ENCODE results near the gene NUP93. TPM values are rescaled to one million over a fixed set of nuclear protein-coding genes. Genes with fewer than 3 reads are reported as not detected.

Gene NUP93
- total and polyA plus RNA-seq, 2 donors (not counting 3 experiments of a cell fraction or from before 2014, with no cell fraction given), result 62.3 to 124 TPM

DNA sequence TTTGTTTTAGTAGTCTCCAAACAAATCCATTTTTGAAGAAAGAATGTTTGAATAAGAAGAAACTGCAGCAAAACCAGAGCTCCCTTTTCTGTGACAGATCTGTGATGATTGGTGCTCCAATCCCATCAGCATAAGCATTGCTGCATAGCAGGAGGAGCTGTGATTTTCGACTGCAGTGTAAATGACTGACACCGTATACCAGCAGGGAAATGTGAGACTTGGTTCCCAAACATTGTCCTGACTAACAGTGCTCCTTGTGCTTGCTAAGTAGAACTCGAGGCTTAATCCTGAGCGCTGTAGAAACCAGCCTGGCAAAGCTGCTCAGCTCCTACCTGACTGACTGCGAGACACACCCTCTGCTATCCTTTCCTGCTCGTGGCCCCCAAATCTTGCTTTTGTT lies 57.2 kb downstream of the NUP93 start:
- DNase-seq (ENCODE audit: low read depth, low spot score) (no peak), FAIRE-seq (no peak)
- POLR2A ChIA-PET, result no interaction called here
- no peak overlapping the region for H2AFZ ChIP-seq (ENCODE audit: low read depth, low read length)
- no peaks in the 10 kb centered on the region for H3K9me1 ChIP-seq (replicated peaks; ENCODE audit: control insufficient read depth, extremely low read depth, insufficient read depth, low read length)
- no peak overlapping the region for H3K4me2 ChIP-seq (ENCODE audit: insufficient read depth, low read length)
- H3K9me3 ChIP-seq (replicated peaks; ENCODE audit: control insufficient read depth, insufficient read depth, low read length), result no peaks in the 10 kb centered on the region
- H3K9ac ChIP-seq (replicated peaks; ENCODE audit: extremely low read depth, insufficient read depth, low read length), result no peak overlapping the region
- intact Hi-C loops (cut with micrococcal nuclease), result no loop called here
- peaks cover 8% of the 10 kb centered on the region for H3K79me2 ChIP-seq (ENCODE audit: control insufficient read depth, insufficient read depth, low read length)
- no TSS peak for BruUV-seq (replicated peaks)
- H3K36me3 ChIP-seq (ENCODE audit: control insufficient read depth in 2 of 2, extremely low read depth in 1 of 2, insufficient read depth in 2 of 2, low read length in 2 of 2), result no peaks in the 10 kb centered on the region
- CTCF ChIA-PET, result interaction anchor here (1.0 to 2.6 kb wide), 8 partner anchors 9 to 210 kb away, joined by 3 to 10 read pairs (median 4); no protein-coding TSS in a partner anchor
- no peak overlapping the region for H3K4me3 ChIP-seq (replicated peaks in 1 of 3; ENCODE audit: insufficient read depth in 1 of 3, low read depth in 1 of 3, low read length in 3 of 3)
- H3K27me3 ChIP-seq (ENCODE audit: control insufficient read depth in 2 of 2, insufficient read depth in 2 of 2, low read length in 2 of 2), result no peaks in the 10 kb centered on the region
- H4K20me1 ChIP-seq (replicated peaks; ENCODE audit: control insufficient read depth, extremely low read depth, insufficient read depth, low read length), result no peaks in the 10 kb centered on the region
- dilution Hi-C loops (cut with MboI; ENCODE audit: extremely low pct_ligation_motif_present, low sequenced_read_pairs), result no loop called here
- TF ChIP-seq MYC (IDR thresholded peaks at IDR 0.05; ENCODE audit: low read depth, low read length), result no peak
- TF ChIP-seq GATA2 (IDR thresholded peaks at IDR 0.05; ENCODE audit: insufficient read depth, insufficient read length, low read depth, low read length), result no peak
- TF ChIP-seq, protein P1, sequence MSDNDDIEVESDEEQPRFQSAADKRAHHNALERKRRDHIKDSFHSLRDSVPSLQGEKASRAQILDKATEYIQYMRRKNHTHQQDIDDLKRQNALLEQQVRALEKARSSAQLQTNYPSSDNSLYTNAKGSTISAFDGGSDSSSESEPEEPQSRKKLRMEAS (IDR thresholded peaks at IDR 0.05; ENCODE audit: insufficient read depth, insufficient read length), result no peak
- no peak for TF ChIP-seq JUN (IDR thresholded peaks at IDR 0.05; ENCODE audit: borderline replicate concordance, insufficient read depth, insufficient read length, low read depth)
- no peak for TF ChIP-seq EZH2 (IDR thresholded peaks at IDR 0.05; ENCODE audit: borderline replicate concordance, low read depth, low read length, severe bottlenecking)
- no peak for TF ChIP-seq POLR2AphosphoS5 (IDR thresholded peaks at IDR 0.05; ENCODE audit: insufficient read depth, low read depth, low read length)
- no peak for TF ChIP-seq POLR2A (IDR thresholded peaks at IDR 0.05; ENCODE audit: low read depth, low read length)
- TF ChIP-seq, protein P2, sequence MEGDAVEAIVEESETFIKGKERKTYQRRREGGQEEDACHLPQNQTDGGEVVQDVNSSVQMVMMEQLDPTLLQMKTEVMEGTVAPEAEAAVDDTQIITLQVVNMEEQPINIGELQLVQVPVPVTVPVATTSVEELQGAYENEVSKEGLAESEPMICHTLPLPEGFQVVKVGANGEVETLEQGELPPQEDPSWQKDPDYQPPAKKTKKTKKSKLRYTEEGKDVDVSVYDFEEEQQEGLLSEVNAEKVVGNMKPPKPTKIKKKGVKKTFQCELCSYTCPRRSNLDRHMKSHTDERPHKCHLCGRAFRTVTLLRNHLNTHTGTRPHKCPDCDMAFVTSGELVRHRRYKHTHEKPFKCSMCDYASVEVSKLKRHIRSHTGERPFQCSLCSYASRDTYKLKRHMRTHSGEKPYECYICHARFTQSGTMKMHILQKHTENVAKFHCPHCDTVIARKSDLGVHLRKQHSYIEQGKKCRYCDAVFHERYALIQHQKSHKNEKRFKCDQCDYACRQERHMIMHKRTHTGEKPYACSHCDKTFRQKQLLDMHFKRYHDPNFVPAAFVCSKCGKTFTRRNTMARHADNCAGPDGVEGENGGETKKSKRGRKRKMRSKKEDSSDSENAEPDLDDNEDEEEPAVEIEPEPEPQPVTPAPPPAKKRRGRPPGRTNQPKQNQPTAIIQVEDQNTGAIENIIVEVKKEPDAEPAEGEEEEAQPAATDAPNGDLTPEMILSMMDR (IDR thresholded peaks at IDR 0.05; ENCODE audit: extremely low read depth in 1 of 2, insufficient read depth in 1 of 2, low read depth in 1 of 2, low read length in 2 of 2), result no peak
- TF ChIP-seq FOS (IDR thresholded peaks at IDR 0.05; ENCODE audit: borderline replicate concordance, insufficient read depth, low read length), result no peak
- H3K27ac ChIP-seq (ENCODE audit: insufficient read depth, low read depth, low read length), result no peak overlapping the region
- peaks cover 4% of the 10 kb centered on the region for H3K4me1 ChIP-seq (ENCODE audit: control insufficient read depth, extremely low read depth, insufficient read depth, low read length)
